ENCODE results near the gene NR6A1.
A peak's percentile ranks its signal among the peaks of the same experiment; 100 is the strongest.
"Not testable (repeated sequence)": the region's sequence is repeated elsewhere in the genome, so short reads cannot be mapped to it uniquely, and the experiment has no call there.

The NR6A1 gene

GRCh38 chr9:124652615-124653393 is 118.3 kb downstream of the NR6A1 start:
- peak; percentile 67 for DNase-seq

- DNase-seq = no peak
Observed at GRCh38 chr9:124652203-124652602, 118.9 kb downstream of the NR6A1 start.

GRCh38 chr9:124645274-124645673 is 125.8 kb downstream of the NR6A1 start:
- DNase-seq = no peak

- no peak for DNase-seq
Observed at GRCh38 chr9:124639637-124640036, 131.5 kb downstream of the NR6A1 start.

- no peak for DNase-seq
Observed at GRCh38 chr9:124635285-124635684, 135.8 kb downstream of the NR6A1 start.

GRCh38 chr9:124632077-124632621 is 139.0 kb downstream of the NR6A1 start:
- peak; percentile 53 for DNase-seq

- DNase-seq = peak; percentile 75
Observed at GRCh38 chr9:124631326-124631725, 139.8 kb downstream of the NR6A1 start.

- no peak for DNase-seq
Observed at GRCh38 chr9:124629600-124629999, 141.5 kb downstream of the NR6A1 start.

- no peak for DNase-seq
Observed at GRCh38 chr9:124628741-124629140, 142.4 kb downstream of the NR6A1 start.

- no peak for DNase-seq
Observed at GRCh38 chr9:124626276-124626675, 144.8 kb downstream of the NR6A1 start.

GRCh38 chr9:124625087-124625486 is 146.0 kb downstream of the NR6A1 start:
- DNase-seq = no peak

- DNase-seq = no peak
Observed at GRCh38 chr9:124624735-124624992, 146.4 kb downstream of the NR6A1 start.

- DNase-seq = no peak
Observed at GRCh38 chr9:124623966-124624734, 147.0 kb downstream of the NR6A1 start.

GRCh38 chr9:124622882-124623281 is 148.2 kb downstream of the NR6A1 start:
- no peak for DNase-seq

GRCh38 chr9:124621371-124622328 is 149.5 kb downstream of the NR6A1 start:
- DNase-seq = no peak

GRCh38 chr9:124618476-124618875 is 152.6 kb downstream of the NR6A1 start:
- DNase-seq = no peak

GRCh38 chr9:124617477-124618141 is 153.5 kb downstream of the NR6A1 start:
- peak; percentile 89 for DNase-seq

- peak; percentile 63 for DNase-seq
Observed at GRCh38 chr9:124616961-124617360, 154.2 kb downstream of the NR6A1 start.

GRCh38 chr9:124615840-124616239 is 155.3 kb downstream of the NR6A1 start:
- DNase-seq = not testable (repeated sequence)

- no peak for DNase-seq
Observed at GRCh38 chr9:124615100-124615742, 155.9 kb downstream of the NR6A1 start.

GRCh38 chr9:124613849-124614248 is 157.3 kb downstream of the NR6A1 start:
- DNase-seq = peak; percentile 46

GRCh38 chr9:124611106-124611505 is 160.0 kb downstream of the NR6A1 start:
- no peak for DNase-seq

Measured in NCI-H82 (cell line).